GM18520 (cell line): Measurements from ENCODE around the gene BCAS4.
"Not testable (repeated sequence)": the region's sequence is repeated elsewhere in the genome, so short reads cannot be mapped to it uniquely, and the experiment has no call there.

Experiments used
- ATAC-seq: cut with Tn5 transposase; IDR thresholded peaks from one replicate; pipeline ENCODE4 v1.9.1; 2021; ENCODE audit not compliant: unreplicated experiment

Gene BCAS4

GRCh38 chr20:50797142-50797541, 2.3 kb downstream of the BCAS4 start:
- ATAC-seq: no peak

GRCh38 chr20:50798650-50799049, 3.8 kb downstream of the BCAS4 start:
- ATAC-seq: no peak

DNA sequence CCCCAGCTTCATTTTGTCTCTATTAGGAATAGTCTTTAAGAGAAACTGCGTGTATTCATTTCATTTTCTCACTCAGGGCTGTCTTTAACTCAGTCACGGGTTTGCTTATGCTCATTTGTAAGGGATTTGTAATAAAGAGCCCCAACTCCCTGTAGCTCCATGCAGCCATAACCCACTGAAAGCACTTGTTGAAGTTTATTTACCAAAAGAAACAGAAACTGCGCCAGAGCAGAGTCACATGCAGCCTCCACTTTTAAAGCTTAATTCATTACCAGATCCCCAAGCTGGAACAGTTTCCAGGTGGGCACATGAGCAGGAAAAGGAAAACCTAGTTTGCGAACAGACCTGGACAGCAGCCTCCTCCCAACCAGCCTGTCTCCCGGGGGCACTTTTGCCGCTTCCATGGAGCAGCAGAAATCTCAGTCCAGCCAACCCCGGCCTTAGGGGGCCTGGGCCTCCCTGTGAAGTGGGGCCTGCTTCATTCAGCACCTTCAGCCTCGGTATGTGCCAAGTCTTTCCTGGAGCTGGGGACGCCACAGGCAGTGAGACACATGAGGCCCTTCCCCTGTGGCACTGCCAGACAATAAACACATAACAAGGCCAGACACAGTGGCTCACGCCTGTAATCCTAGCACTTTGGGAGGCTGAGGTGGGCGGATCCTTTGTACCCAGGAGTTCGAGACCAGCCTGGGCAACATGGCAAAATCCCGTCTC, 4.5 kb downstream of the BCAS4 start:
- ATAC-seq: no peak

GRCh38 chr20:50799890-50800550, 5.2 kb downstream of the BCAS4 start:
- no peak for ATAC-seq

GRCh38 chr20:50800986-50801746, 6.3 kb downstream of the BCAS4 start:
- ATAC-seq: not testable (repeated sequence)

DNA sequence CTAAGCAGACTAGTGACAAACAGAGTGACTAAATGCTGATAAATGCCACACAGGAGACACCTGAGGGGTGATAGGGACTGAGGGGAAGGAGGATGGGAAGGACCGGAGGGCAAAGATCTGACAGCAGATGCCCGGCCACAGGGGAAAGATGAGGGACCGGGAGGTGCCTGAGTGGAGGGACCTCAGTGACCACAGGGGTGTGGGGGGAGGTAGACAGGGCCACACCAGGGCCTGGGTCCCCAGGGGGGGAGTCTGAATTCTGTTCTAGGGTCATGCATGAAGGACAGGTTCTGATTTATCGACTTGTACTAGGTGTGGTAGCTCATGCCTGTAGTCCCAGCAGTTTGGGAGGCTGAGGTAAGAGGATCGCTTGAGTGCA, 6.9 kb downstream of the BCAS4 start:
- ATAC-seq: no peak

DNA sequence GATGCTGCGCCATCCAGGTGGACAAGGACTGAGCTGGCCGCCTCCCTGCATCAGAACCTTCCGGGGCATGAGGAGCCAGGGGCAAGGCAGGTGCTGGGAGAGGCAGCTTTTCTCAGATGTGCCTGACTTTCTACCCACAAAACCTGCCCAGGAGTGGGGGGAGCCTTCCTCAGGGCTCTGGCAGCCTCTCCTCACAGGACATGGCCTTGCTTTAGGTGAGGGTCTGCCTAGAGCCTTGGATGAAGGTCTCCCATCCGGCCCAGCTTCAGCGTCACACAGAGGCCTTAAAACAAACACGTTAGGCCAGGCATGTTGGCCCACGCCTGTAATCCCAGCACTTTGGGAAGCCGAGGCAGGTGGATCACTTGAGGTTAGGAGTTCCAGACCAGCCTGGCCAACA, 7.4 kb downstream of the BCAS4 start:
- no peak for ATAC-seq

- ATAC-seq: no peak
These were observed 9.8 kb downstream of the BCAS4 start for GRCh38 chr20:50804437-50805348.

- ATAC-seq: no peak
These were observed 10.5 kb downstream of the BCAS4 start for GRCh38 chr20:50805349-50805684.

- ATAC-seq: no peak
These were observed 11.4 kb downstream of the BCAS4 start for GRCh38 chr20:50806126-50806768.

GRCh38 chr20:50810063-50810462, 15.2 kb downstream of the BCAS4 start:
- ATAC-seq: no peak

DNA sequence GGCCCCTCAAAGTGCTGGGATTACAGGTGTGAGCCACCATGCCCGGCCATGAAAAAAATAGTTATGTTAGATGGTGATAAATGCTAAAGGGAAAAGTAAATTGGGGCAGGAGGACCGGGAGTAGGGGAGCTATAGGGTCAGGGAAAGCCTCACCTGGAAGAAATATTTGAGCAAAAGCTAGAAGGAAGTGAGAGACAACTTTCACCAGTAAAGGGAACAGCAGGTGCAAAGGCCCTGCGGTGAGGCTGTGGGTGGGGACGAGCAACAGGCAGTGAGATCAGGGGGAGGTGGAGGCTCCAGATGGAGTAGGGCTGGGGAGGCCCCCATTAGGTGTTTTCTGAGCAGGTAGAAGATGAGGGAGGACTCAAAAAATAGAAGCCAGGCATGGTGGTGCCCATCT, 16.0 kb downstream of the BCAS4 start:
- ATAC-seq: no peak

- no peak for ATAC-seq
These were observed 18.3 kb downstream of the BCAS4 start for GRCh38 chr20:50813101-50813643.

GRCh38 chr20:50813801-50814200, 18.9 kb downstream of the BCAS4 start:
- no peak for ATAC-seq

GRCh38 chr20:50814438-50815161, 19.7 kb downstream of the BCAS4 start:
- ATAC-seq: no peak

- peak; percentile 32 for ATAC-seq
These were observed 20.5 kb downstream of the BCAS4 start for GRCh38 chr20:50815162-50815989.

DNA sequence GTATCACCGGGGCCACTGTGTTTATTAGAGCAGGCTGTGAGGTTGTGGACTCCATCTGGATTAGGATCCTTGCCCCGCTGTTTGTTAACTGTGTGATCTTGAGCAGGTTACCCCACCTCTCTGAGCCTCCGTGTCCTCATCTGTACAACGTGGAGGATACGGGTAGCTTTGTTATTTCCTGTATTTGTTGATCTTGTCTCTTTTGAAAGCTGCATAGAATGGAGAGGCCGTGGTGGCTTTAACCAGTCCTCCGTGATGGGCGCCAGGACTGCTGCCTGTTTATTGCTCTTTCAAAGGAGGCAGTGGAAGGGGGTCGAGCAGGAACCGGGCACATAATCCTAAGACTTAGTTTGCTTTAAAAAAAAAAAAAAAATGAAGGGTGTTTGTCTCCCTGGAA, 22.9 kb downstream of the BCAS4 start:
- ATAC-seq: no peak

GRCh38 chr20:50819349-50819748, 24.5 kb downstream of the BCAS4 start:
- peak; percentile 29 for ATAC-seq
